ENCODE results near the gene DNASE2B. TPM values are rescaled to one million over a fixed set of nuclear protein-coding genes. Genes with fewer than 3 reads are reported as not detected.
"Not testable (repeated sequence)": the region's sequence is repeated elsewhere in the genome, so short reads cannot be mapped to it uniquely, and the experiment has no call there.

Gene DNASE2B
- total RNA-seq, 4 donors from 2014 or later, result 0.29 to 3.2 TPM; not detected in 2

DNA sequence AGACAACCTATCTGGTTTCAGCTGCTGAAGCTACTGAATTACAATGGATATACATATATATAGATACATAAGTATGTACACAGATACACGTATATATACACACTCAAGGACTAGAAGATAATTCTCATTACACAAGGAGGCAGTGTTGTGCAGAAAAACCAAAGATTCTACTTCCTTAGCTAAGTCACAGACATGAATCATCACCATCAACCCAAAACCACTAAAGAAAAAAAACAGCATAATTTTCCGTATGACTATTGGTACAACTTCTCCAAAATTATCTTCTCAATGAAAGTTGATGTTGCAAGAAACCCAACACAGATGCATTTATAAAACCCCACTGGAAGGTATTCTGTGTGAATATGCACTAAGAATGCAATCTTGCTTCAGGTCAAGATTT lies 44.0 kb downstream of the DNASE2B start:
- WGBS, 2 donors, result 0 to 1% methylated on average over 2 of the region's 2 CpGs
- DNase-seq (ENCODE audit: low spot score in 2 of 2), result no peak
- TF ChIP-seq CTCF (IDR thresholded peaks at IDR 0.05), result no peak
- TF ChIP-seq POLR2A (IDR thresholded peaks at IDR 0.05), result no peak
- intact Hi-C loops (cut with DNase I; ENCODE audit: low total_unique reads), result loop anchor here (5.0 kb wide), 1 partner anchor 165 kb away; no protein-coding TSS in a partner anchor
- no peak overlapping the region for H3K4me3 ChIP-seq (ENCODE audit: low read depth, poor library complexity, severe bottlenecking)

DNA sequence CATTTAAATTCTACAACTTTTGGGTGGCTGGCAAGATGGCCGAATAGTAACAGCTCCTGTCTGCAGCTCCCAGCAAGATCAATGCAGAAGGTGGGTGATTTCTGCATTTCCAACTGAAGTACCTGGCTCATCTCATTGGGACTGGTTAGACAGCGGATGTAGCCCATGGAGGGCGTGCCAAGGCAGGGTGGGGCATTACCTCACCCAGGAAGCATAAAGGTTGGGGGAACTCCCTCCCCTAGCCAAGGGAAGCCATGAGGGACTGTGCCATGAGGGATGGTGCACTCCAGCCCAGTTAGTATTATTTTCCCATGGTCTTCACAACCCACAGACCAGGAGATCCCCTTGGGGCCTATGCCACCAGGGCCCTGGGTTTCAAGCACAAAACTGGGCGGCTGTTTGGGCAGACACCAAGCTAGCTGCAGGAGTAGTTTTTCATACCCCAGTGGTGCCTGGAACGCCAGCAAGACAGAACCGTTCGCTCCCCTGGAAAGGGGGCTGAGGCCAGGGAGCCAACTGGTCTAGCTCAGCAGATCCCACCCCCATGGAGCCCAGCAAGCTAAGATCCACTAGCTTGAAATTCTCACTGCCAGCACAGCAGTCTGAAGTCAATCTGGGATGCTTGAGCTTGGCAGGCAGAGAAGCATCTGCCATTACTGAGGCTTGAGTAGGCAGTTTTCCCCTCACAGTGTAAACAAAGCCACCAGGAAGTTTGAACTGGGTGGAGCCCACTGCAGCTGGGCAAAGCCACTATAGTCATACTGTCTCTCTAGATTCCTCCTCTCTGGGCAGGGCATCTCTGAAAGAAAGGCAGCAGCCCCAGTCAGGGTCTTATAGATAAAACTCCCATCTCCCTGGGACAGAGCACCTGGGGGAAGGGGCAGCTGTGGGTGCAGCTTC lies 44.7 kb downstream of the DNASE2B start:
- intact Hi-C loops (cut with DNase I; ENCODE audit: low total_unique reads), result loop anchor here (5.0 kb wide), 1 partner anchor 164 kb away; no protein-coding TSS in a partner anchor
- 64 to 84% methylated on average over 7 of the region's 7 CpGs for WGBS, 2 donors
- H3K4me3 ChIP-seq (ENCODE audit: low read depth, poor library complexity, severe bottlenecking); DNase-seq (ENCODE audit: low spot score in 2 of 2): not testable (repeated sequence)

DNA sequence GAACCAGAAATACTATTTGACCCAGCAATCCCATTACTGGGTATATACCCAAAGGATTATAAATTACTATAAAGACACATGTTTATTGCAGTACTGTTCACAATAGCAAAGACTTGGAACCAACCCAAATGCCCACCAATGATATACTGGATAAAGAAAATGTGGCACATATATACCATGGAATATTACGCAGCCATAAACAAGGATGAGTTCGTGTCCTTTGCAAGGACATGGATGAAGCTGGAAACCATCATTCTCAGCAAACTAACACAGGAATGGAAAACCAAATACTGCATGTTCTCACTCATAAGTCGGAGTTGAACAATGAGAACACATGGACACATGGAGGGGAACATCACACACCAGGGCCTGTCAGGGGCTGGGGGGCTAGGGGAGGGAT lies 50.4 kb downstream of the DNASE2B start:
- DNase-seq (ENCODE audit: low spot score in 2 of 2); H3K4me3 ChIP-seq (ENCODE audit: low read depth, poor library complexity, severe bottlenecking); intact Hi-C loops (cut with DNase I; ENCODE audit: low total_unique reads): not testable (repeated sequence)
- WGBS, 2 donors, result 87 to 94% methylated on average over 3 of the region's 3 CpGs

DNA sequence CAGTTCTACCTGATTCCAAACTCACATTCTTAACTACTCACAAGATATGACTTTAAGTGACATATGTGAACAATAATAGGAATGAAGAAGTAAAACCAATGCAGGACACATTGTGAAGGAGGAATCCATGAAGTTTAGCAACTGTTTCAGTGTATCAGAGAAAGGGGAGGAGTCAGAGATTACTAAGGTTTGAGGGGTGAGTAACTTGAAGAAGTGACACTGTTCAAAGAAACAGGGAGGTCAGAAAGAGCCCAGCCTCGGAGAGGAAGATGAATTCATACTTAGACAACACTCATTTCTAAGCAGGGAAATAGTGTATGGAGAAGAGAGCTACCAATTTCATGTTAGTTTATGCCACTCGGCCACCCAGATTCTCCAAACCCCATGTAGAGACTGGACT lies 52.6 kb downstream of the DNASE2B start:
- no peak for TF ChIP-seq POLR2A (IDR thresholded peaks at IDR 0.05)
- no peak for TF ChIP-seq CTCF (IDR thresholded peaks at IDR 0.05)
- H3K4me3 ChIP-seq (ENCODE audit: low read depth, poor library complexity, severe bottlenecking), result no peak overlapping the region
- 76 to 82% methylated on average over 2 of the region's 2 CpGs for WGBS, 2 donors
- DNase-seq (ENCODE audit: low spot score in 2 of 2), result no peak
- intact Hi-C loops (cut with DNase I; ENCODE audit: low total_unique reads), result no loop called here

DNA sequence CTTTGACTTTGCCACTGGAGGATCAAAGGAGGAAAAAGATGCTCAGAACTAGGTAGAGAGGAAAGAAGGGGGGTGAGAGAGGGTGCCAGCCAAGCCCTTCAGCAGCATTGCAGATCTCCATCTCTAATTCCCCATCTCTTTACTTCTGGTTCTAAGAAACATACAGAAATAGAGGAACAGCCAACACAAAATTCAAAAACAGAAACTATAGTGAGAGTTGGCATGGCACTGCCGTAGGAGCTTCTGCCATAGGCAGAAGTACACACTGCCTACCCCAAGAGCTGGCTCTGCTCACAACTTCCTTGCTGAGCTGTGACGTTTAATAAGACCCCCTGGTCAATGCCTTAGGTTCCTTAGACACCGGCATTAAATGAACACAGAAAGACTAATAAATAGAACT lies 54.2 kb downstream of the DNASE2B start:
- H3K4me3 ChIP-seq (ENCODE audit: low read depth, poor library complexity, severe bottlenecking), result no peak overlapping the region
- intact Hi-C loops (cut with DNase I; ENCODE audit: low total_unique reads), result no loop called here
- WGBS, 2 donors, result 59 to 60% methylated on average over 3 of the region's 3 CpGs
- no peak for TF ChIP-seq CTCF (IDR thresholded peaks at IDR 0.05)
- TF ChIP-seq POLR2A (IDR thresholded peaks at IDR 0.05), result no peak
- no peak for DNase-seq (ENCODE audit: low spot score in 2 of 2)

DNA sequence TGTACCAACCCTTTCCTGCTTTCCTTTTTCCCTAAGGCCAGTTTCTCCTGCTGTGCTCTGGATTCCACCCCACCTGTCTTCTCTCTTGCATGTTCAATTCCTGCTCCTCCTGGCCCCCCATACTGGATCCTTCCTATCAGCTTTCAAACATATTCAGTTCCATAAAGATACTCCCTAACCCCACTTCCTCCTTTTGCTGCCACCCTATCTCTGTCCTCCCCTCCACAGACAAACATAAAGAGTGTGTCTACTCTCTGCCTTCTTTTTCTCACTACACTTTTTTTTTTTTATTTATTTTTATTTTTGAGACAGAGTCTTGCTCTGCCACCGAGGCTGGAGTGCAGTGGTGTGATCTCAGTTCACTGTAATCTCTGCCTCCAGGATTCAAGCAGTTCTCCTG lies 63.8 kb downstream of the DNASE2B start:
- WGBS, 2 donors, result 81 to 85% methylated on average over 1 of the region's 1 CpG
- no peak for DNase-seq (ENCODE audit: low spot score in 2 of 2)
- no peak for TF ChIP-seq POLR2A (IDR thresholded peaks at IDR 0.05)
- no peak for TF ChIP-seq CTCF (IDR thresholded peaks at IDR 0.05)
- intact Hi-C loops (cut with DNase I; ENCODE audit: low total_unique reads), result loop anchor here (5.0 kb wide), 1 partner anchor 1715 kb away; no protein-coding TSS in a partner anchor
- no peak overlapping the region for H3K4me3 ChIP-seq (ENCODE audit: low read depth, poor library complexity, severe bottlenecking)

Other genes starting within 250 kb of the DNASE2B start
- 1 to 10 TPM in 1 of 4 donors, under 1 TPM in 1, not detected in 2; 0.88 to 1.1 TPM for gene SAMD13, start 96.8 kb upstream of the DNASE2B start, total RNA-seq
- 10 to 100 TPM; 30.8 to 46.0 (median 37.6) TPM for gene RPF1, start 80.8 kb downstream of the DNASE2B start, total RNA-seq
- gene SPATA1, start 107.9 kb downstream of the DNASE2B start, total RNA-seq, result under 1 TPM in 1 of 4 donors, not detected in 3; 0.13 TPM
- 10 to 100 TPM; 37.7 to 78.9 (median 58.6) TPM for gene GNG5, start 108.1 kb downstream of the DNASE2B start, total RNA-seq
- 10 to 100 TPM; 15.1 to 16.9 (median 15.5) TPM for gene CTBS, start 176.0 kb downstream of the DNASE2B start, total RNA-seq

All from lower leg skin (tissue), 4 donors.